Tibial artery (tissue), 4 donors: Measurements from ENCODE around the gene ZFAND3.

Experiments used
- DNase-seq, 2 donors: peaks; one replicate each; pipeline ENCODE4 v3.0.0-alpha.2; 2019
- H3K27ac ChIP-seq, 2 donors: fragments of 200-600 bp; sonication (generic) in 1 of 2; 1 replicate in 1 of 2; 2 replicates in 1 of 2; pipeline ENCODE4 v1.5.1; 2018 to 2019; ENCODE audit warnings: mild to moderate bottlenecking in 1 of 2
- H3K27me3 ChIP-seq, 2 donors: fragments of 200-600 bp; sonication (generic) in 1 of 2; one replicate each; pipeline versions ENCODE4 v1.5.1 to v1.6.0; 2016 to 2019
- H3K36me3 ChIP-seq, 3 donors: fragments of 200-600 bp; sonication (generic) in 2 of 3; one replicate each; pipeline ENCODE4 v1.5.1; 2016 to 2019; ENCODE audit warnings: mild to moderate bottlenecking in 2 of 3
- H3K4me1 ChIP-seq, 4 donors: fragments of 200-600 bp; sonication (generic) in 2 of 4; 1 replicate in 3 of 4; 2 replicates in 1 of 4; pipeline ENCODE4 v1.5.1; 2016 to 2019
- H3K4me3 ChIP-seq, 2 donors: fragments of 200-600 bp; sonication (generic) in 1 of 2; 1 replicate in 1 of 2; 2 replicates in 1 of 2; pipeline ENCODE4 v1.5.1; 2018 to 2019; ENCODE audit warnings: mild to moderate bottlenecking in 2 of 2
- H3K9me3 ChIP-seq, 3 donors: fragments of 200-600 bp; sonication (generic) in 1 of 3; one replicate each; pipeline ENCODE4 v1.5.1; 2016 to 2019
- intact Hi-C: fragments of 100-400 bp; cut with DNase I; formaldehyde crosslinking; loops from one replicate; pipeline ENCODE4 v1.15.0; 2023; ENCODE audit warnings: low total_unique reads
- TF ChIP-seq, protein P1 (sequence below), 2 experiments: fragments of 200-600 bp in 1 of 2; fragments of 450-650 bp in 1 of 2; IDR thresholded peaks; one replicate each; pipeline ENCODE4 v1.5.1; 2017 to 2019; ENCODE audit warnings: antibody characterized with exemption in 2 of 2, mild to moderate bottlenecking in 1 of 2, moderate library complexity in 1 of 2

ZFAND3 gene

DNA sequence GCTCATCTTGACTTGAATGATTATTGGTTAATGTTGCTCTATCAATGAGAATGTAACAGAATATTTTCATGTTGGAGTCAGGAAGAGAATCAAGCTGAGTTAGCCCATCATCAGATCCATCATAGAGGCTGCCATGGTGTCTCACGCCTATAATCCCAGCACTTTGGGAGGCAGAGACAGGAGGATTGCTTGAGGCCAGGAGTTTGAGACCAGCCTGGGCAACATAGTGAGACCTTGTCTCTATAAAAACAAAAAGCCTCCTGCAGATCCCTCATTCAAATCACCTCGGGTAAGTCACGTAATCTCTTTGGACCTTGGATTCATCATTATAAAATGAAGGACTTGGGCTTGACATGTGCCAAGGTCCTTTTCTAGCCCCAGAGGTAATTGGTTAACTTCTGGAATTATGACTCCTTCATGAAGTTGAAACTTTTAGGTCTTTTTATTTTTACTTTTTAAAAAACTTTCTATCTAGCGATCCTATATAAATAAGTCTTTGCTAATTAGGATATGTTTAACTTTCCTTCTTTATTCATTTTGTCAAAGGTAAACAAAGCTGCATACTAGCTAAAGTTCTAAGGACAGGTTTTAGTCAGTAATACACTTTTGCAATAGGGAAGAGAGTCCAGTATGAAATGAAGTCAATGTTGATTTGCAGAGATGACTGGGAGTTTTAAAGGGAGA is 110.9 kb downstream of the ZFAND3 start:
- no peak overlapping the region for H3K4me3 ChIP-seq
- intact Hi-C loops, result no loop called here
- TF ChIP-seq, protein P1, sequence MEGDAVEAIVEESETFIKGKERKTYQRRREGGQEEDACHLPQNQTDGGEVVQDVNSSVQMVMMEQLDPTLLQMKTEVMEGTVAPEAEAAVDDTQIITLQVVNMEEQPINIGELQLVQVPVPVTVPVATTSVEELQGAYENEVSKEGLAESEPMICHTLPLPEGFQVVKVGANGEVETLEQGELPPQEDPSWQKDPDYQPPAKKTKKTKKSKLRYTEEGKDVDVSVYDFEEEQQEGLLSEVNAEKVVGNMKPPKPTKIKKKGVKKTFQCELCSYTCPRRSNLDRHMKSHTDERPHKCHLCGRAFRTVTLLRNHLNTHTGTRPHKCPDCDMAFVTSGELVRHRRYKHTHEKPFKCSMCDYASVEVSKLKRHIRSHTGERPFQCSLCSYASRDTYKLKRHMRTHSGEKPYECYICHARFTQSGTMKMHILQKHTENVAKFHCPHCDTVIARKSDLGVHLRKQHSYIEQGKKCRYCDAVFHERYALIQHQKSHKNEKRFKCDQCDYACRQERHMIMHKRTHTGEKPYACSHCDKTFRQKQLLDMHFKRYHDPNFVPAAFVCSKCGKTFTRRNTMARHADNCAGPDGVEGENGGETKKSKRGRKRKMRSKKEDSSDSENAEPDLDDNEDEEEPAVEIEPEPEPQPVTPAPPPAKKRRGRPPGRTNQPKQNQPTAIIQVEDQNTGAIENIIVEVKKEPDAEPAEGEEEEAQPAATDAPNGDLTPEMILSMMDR (IDR thresholded peaks at IDR 0.05), result no peak
- no peaks in the 10 kb centered on the region for H3K27me3 ChIP-seq
- H3K27ac ChIP-seq, result no peak overlapping the region
- no peaks in the 10 kb centered on the region for H3K9me3 ChIP-seq
- H3K36me3 ChIP-seq, result no peaks in the 10 kb centered on the region
- peaks cover 0 to 28% (median 8%) of the 10 kb centered on the region in 4 donors for H3K4me1 ChIP-seq
- no peak for DNase-seq

DNA sequence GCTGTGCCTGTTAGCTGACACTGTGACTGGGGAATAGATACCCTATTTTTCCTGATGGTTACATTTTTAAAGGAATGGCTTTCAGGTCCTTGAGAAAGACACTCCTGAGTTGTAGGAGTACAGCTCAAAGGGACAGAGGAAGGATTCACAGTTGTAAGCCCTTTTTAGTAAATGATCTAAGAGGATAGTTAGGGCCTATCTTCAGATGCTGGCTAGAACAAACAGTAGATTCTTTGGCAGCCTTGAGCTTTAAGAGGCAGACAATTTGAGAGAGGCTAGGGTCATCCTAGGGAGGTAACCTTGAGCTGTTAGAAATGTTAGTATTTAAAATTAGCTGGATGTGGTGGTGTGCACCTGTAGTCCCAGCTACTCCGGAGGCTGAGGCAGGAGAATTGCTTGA is 111.5 kb downstream of the ZFAND3 start:
- Histone ChIP-seq H3K36me3 (no peaks in the 10 kb centered on the region), H3K27me3 (no peaks in the 10 kb centered on the region), H3K4me3 (no peak overlapping the region), H3K9me3 (no peaks in the 10 kb centered on the region), H3K27ac (no peak overlapping the region), H3K4me1 (peaks cover 0 to 28% (median 8%) of the 10 kb centered on the region in 4 donors)
- TF ChIP-seq, protein P1 (IDR thresholded peaks at IDR 0.05), result no peak
- intact Hi-C loops, result no loop called here
- DNase-seq, result no peak

DNA sequence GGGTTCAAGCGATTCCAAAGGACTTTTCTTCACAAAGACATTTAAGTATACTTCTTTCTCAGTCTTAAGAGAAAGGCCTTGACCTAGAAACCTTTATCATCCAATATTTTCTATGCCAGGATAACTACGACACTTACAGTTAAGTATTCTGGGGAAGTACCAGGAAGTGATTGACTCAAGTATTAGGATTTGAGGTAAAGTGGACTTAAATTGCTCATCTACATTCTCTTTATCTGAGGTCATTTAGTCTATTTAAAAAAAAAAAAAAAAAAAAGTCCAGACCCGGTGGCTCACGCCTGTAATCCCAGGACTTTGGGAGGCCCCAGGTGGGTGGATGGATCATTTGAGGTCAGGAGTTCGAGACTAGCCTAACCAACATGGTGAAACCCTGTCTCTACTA is 114.7 kb downstream of the ZFAND3 start:
- Histone ChIP-seq H3K4me1 (peaks cover 0 to 15% (median 2%) of the 10 kb centered on the region in 4 donors), H3K27ac (no peak overlapping the region), H3K4me3 (no peak overlapping the region), H3K36me3 (no peaks in the 10 kb centered on the region), H3K9me3 (no peaks in the 10 kb centered on the region), H3K27me3 (no peaks in the 10 kb centered on the region)
- no peak for DNase-seq
- TF ChIP-seq, protein P1 (IDR thresholded peaks at IDR 0.05), result no peak
- intact Hi-C loops, result no loop called here

DNA sequence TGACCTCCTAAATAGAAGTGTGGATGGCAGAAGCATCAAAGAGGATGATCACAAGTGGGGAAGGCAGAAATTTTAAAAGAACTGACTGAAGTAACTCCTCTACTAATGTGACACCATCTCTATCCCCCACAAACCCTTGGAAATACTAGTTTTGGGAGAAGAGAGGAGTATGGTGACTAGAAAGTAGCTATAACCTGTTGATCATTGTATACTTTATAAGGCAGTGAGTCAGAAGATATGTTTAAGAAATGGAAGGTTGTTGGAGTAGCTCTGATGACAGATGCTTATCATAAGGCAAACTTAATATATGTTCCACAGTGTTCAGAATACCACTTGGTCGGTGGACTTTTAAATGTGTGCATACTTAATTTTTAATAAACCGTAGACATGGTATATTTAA is 116.6 kb downstream of the ZFAND3 start:
- Histone ChIP-seq H3K36me3 (no peaks in the 10 kb centered on the region), H3K4me3 (no peak overlapping the region), H3K9me3 (no peaks in the 10 kb centered on the region), H3K27me3 (no peaks in the 10 kb centered on the region), H3K4me1 (peaks cover 0 to 28% (median 4%) of the 10 kb centered on the region in 4 donors), H3K27ac (no peak overlapping the region)
- intact Hi-C loops, result no loop called here
- no peak for DNase-seq
- TF ChIP-seq, protein P1 (IDR thresholded peaks at IDR 0.05), result no peak

DNA sequence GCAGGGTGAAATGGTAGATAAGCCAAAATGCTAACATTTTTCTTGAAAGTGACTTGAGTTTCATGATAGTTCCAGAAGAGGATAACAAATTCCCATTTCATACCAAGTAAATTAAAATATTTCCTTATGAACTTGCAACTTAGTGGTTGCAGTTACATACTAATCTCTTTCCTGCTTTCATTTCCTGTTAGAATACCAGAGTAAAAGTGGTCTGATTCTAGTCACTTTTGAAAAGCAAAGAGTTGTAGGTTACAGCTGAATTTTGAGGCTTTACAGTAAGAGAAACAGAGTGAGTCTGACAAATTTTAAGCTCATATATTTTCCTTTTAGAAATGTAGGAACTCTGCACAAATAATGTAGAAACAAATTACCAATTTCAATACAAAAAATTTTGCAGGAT is 117.4 kb downstream of the ZFAND3 start:
- H3K4me1 ChIP-seq, result peaks cover 0 to 28% (median 2%) of the 10 kb centered on the region in 4 donors
- DNase-seq, result no peak
- H3K27ac ChIP-seq, result no peak overlapping the region
- no peaks in the 10 kb centered on the region for H3K9me3 ChIP-seq
- TF ChIP-seq, protein P1 (IDR thresholded peaks at IDR 0.05), result no peak
- H3K4me3 ChIP-seq, result no peak overlapping the region
- intact Hi-C loops, result no loop called here
- H3K27me3 ChIP-seq, result no peaks in the 10 kb centered on the region
- no peaks in the 10 kb centered on the region for H3K36me3 ChIP-seq
